HepG2 (cell line): ENCODE measurements around the gene SDR42E2. TPM values are rescaled to one million over a fixed set of nuclear protein-coding genes. Genes with fewer than 3 reads are reported as not detected.
A peak's percentile ranks its signal among the peaks of the same experiment; 100 is the strongest.

Experiments
- ADNP ChIP-seq: sonication (generic); formaldehyde crosslinking; IDR thresholded peaks from 2 replicates; pipeline ENCODE4 v1.4.0; 2020; ENCODE audit warnings: missing genetic modification reagents
- AKNA ChIP-seq: sonication (generic); formaldehyde crosslinking; IDR thresholded peaks from 2 replicates; pipeline ENCODE4 v1.4.0; 2020; ENCODE audit warnings: missing genetic modification reagents, borderline replicate concordance
- CBX5 ChIP-seq: sonication (generic); formaldehyde crosslinking; IDR thresholded peaks from 2 replicates; pipeline ENCODE4 v1.4.0; 2020; ENCODE audit warnings: missing genetic modification reagents, borderline replicate concordance
- DMAP1 ChIP-seq: IDR thresholded peaks from 2 replicates; pipeline ENCODE4 v1.6.1; 2016
- FOXC1 ChIP-seq: sonication (generic); formaldehyde crosslinking; IDR thresholded peaks from 2 replicates; pipeline ENCODE4 v1.8.0; 2022; ENCODE audit warnings: mild to moderate bottlenecking, missing genetic modification reagents, borderline replicate concordance
- HIC2 ChIP-seq: sonication (generic); formaldehyde crosslinking; IDR thresholded peaks from 2 replicates; pipeline ENCODE4 v1.9.0; 2022; ENCODE audit warnings: low read depth, missing genetic modification reagents
- MEIS2 ChIP-seq: sonication (generic); formaldehyde crosslinking; IDR thresholded peaks from 2 replicates; pipeline ENCODE4 v1.9.0; 2021; ENCODE audit warnings: mild to moderate bottlenecking, missing genetic modification reagents
- RXRA ChIP-seq: sonication (generic); formaldehyde crosslinking; IDR thresholded peaks from 2 replicates; pipeline ENCODE4 v1.5.1; 2020; ENCODE audit warnings: missing genetic modification reagents
- SP4 ChIP-seq: sonication (generic); formaldehyde crosslinking; IDR thresholded peaks from 2 replicates; pipeline ENCODE4 v1.8.1; 2023; ENCODE audit warnings: mild to moderate bottlenecking, missing genetic modification reagents
- ZBTB33 ChIP-seq: sonication (generic); formaldehyde crosslinking; IDR thresholded peaks from 2 replicates; pipeline ENCODE4 v1.4.0; 2020; ENCODE audit warnings: missing genetic modification reagents
- ZFP36L1 ChIP-seq: sonication (generic); formaldehyde crosslinking; IDR thresholded peaks from 2 replicates; pipeline ENCODE4 v1.8.0; 2022; ENCODE audit warnings: mild to moderate bottlenecking, missing genetic modification reagents, moderate library complexity
- ZFX ChIP-seq: sonication (generic); formaldehyde crosslinking; IDR thresholded peaks from 2 replicates; pipeline ENCODE4 v1.4.0; 2020; ENCODE audit warnings: mild to moderate bottlenecking, low read depth, missing genetic modification reagents, moderate library complexity
- ZMYM3 ChIP-seq: sonication (generic); formaldehyde crosslinking; IDR thresholded peaks from 2 replicates; pipeline ENCODE4 v1.5.1; 2020; ENCODE audit warnings: mild to moderate bottlenecking, missing genetic modification reagents
- ZNF234 ChIP-seq: sonication (generic); formaldehyde crosslinking; conservative IDR thresholded peaks from 2 replicates; pipeline ENCODE4 v1.5.1; 2020; ENCODE audit warnings: mild to moderate bottlenecking, missing genetic modification reagents
- ZNF30 ChIP-seq: sonication (generic); formaldehyde crosslinking; IDR thresholded peaks from 2 replicates; pipeline ENCODE4 v1.5.0; 2020; ENCODE audit warnings: mild to moderate bottlenecking, missing genetic modification reagents
- ZNF546 ChIP-seq: sonication (generic); formaldehyde crosslinking; conservative IDR thresholded peaks from 2 replicates; pipeline ENCODE4 v1.8.1; 2023; ENCODE audit warnings: mild to moderate bottlenecking, missing genetic modification reagents
- ZNF574 ChIP-seq: sonication (generic); formaldehyde crosslinking; IDR thresholded peaks from 2 replicates; pipeline ENCODE4 v1.4.0; 2020; ENCODE audit warnings: missing genetic modification reagents
- ZNF614 ChIP-seq: IDR thresholded peaks from 2 replicates; pipeline ENCODE4 v1.6.1; 2018; ENCODE audit warnings: missing biosample characterization, missing genetic modification reagents, inconsistent platforms, borderline replicate concordance
- ZNF670 ChIP-seq: sonication (generic); formaldehyde crosslinking; IDR thresholded peaks from 2 replicates; pipeline ENCODE4 v1.8.0; 2022; ENCODE audit warnings: mild to moderate bottlenecking, missing genetic modification reagents, borderline replicate concordance
- polyA plus RNA-seq, 8 experiments: library from polyadenylated mRNA; depleted of rRNA in 3 of 8; stranded (reverse) in 7 of 8; unstranded in 1 of 8; fragments of >200 nt; fragmentation: Illumina TruSeq in 4 of 8; extraction: Trizol in 4 of 8; gene quantifications; 2 replicates each; pipeline versions ENCODE4 v1.2.1 to v1.2.3, GENCODE V29; 2011 to 2016; ENCODE audit warnings: low read depth in 4 of 8, missing spikeins in 1 of 8, mixed read lengths in 1 of 8; ENCODE audit not compliant: insufficient read depth in 1 of 8
- total RNA-seq, 5 experiments: library from RNA; depleted of rRNA; stranded (reverse); fragments of >200 nt; fragmentation: Illumina TruSeq; extraction: Trizol; gene quantifications; 2 replicates each; pipeline ENCODE4 v1.2.3, GENCODE V29; 2016; ENCODE audit warnings: low read depth in 1 of 5

SDR42E2 gene
- total and polyA plus RNA-seq, 2 of the 13 experiments (the other 11 are each of a cell fraction or from before 2014, with no cell fraction given) = 0.05 to 0.11 TPM

- TF ChIP-seq FOXC1 (CRISPR knock-in tag) = no peak
- no peak for TF ChIP-seq DMAP1 (CRISPR knock-in tag)
- TF ChIP-seq SP4 = 0 out of 2 replicates have a peak, but pooled peaks have one; percentile 26
- TF ChIP-seq ZNF234 = 0 out of 2 replicates have a peak, but pooled peaks have one; percentile 42
- TF ChIP-seq ZFP36L1 (CRISPR knock-in tag) = no peak
- no peak for TF ChIP-seq ZNF30 (CRISPR knock-in tag)
- peak; percentile 74 for TF ChIP-seq ADNP (CRISPR knock-in tag)
- no peak for TF ChIP-seq ZFX (CRISPR knock-in tag)
- 0 out of 2 replicates have a peak, but pooled peaks have one; percentile 48 for TF ChIP-seq AKNA
- 0 out of 2 replicates have a peak, but pooled peaks have one; percentile 1 for TF ChIP-seq ZNF546 (CRISPR knock-in tag)
- TF ChIP-seq RXRA (CRISPR knock-in tag) = no peak
- TF ChIP-seq MEIS2 (CRISPR knock-in tag) = no peak
- 0 out of 2 replicates have a peak, but pooled peaks have one; percentile 29 for TF ChIP-seq ZNF670 (CRISPR knock-in tag)
- no peak for TF ChIP-seq ZNF614
- TF ChIP-seq ZMYM3 (CRISPR knock-in tag) = peak; percentile 31; the same call in 1 of the 2 replicates
- TF ChIP-seq CBX5 (CRISPR knock-in tag) = no peak
- no peak for TF ChIP-seq ZNF574 (CRISPR knock-in tag)
- TF ChIP-seq ZBTB33 = no peak
- TF ChIP-seq HIC2 (CRISPR knock-in tag) = no peak
These were observed 30.7 kb downstream of the SDR42E2 start (continued) for GRCh38 chr16:22193063-22193411.
